Endothelial cell of umbilical vein (primary cell): Measurements from ENCODE around the gene ZFAND5. TPM values are rescaled to one million over a fixed set of nuclear protein-coding genes. Genes with fewer than 3 reads are reported as not detected.

Experiments used
- BruUV-seq: library from RNA; stranded (reverse); fragments of 400-500 nt; replicated peaks from 2 replicates; lab custom pipeline; 2021; lab: Mats Ljungman, UMichigan
- CTCF ChIA-PET: fragments of 300-600, 350-600 bp; sonication (Branson Sonifier 250); formaldehyde crosslinking; loops from one replicate; lab custom pipeline; 2021; ENCODE audit warnings: antibody characterized with exemption, inconsistent platforms; lab: Charles Lee
- POLR2A ChIA-PET: fragments of 300-600, 350-600 bp; sonication (Branson Sonifier 250); formaldehyde crosslinking; loops from one replicate; lab custom pipeline; 2021; ENCODE audit warnings: antibody characterized with exemption, inconsistent platforms; lab: Charles Lee
- DNase-seq: peaks from one replicate; pipeline ENCODE4 v3.0.0-alpha.2; 2011; ENCODE audit warnings: low read depth, low spot score
- FAIRE-seq: peaks from 2 replicates; lab custom pipeline; 2011; peaks lifted over from hg19 to GRCh38; lab: Jason Lieb, UNC
- H2AFZ ChIP-seq: 2 replicates; pipeline ENCODE4 v1.6.0; 2012; ENCODE audit warnings: low read depth, low read length, control low read depth, inconsistent platforms
- H3K27ac ChIP-seq: 2 replicates; pipeline ENCODE4 v1.5.1; 2011; ENCODE audit warnings: low read depth, mild to moderate bottlenecking, control low read depth, low read length, moderate library complexity; ENCODE audit not compliant: insufficient read depth
- H3K27me3 ChIP-seq, 2 experiments: 2 replicates each; pipeline versions ENCODE4 v1.6.0 to v1.6.1; 2011; ENCODE audit warnings: low read length in 2 of 2, mixed read lengths in 1 of 2; ENCODE audit not compliant: control insufficient read depth in 2 of 2, insufficient read depth in 2 of 2
- H3K36me3 ChIP-seq, 2 experiments: 2 replicates in 1 of 2; 3 replicates in 1 of 2; pipeline ENCODE4 v1.5.1; 2011; ENCODE audit warnings: low read length in 2 of 2, mild to moderate bottlenecking in 1 of 2, moderate library complexity in 1 of 2; ENCODE audit not compliant: control insufficient read depth in 2 of 2, insufficient read depth in 2 of 2; ENCODE audit errors: extremely low read depth in 1 of 2
- H3K4me1 ChIP-seq: 3 replicates; pipeline ENCODE4 v1.5.1; 2011; ENCODE audit warnings: mild to moderate bottlenecking, low read length; ENCODE audit not compliant: control insufficient read depth, insufficient read depth; ENCODE audit errors: extremely low read depth
- H3K4me2 ChIP-seq: 2 replicates; pipeline ENCODE4 v1.6.1; 2011; ENCODE audit warnings: low read length, control low read depth, mixed read lengths; ENCODE audit not compliant: insufficient read depth
- H3K4me3 ChIP-seq, 3 experiments: fragments of 200-600 bp in 1 of 3; sonication (generic), shearing (Covaris generic) in 1 of 3; replicated peaks in 1 of 3; 2 replicates each; pipeline ENCODE4 v1.5.1; 2011 to 2016; ENCODE audit warnings: control low read depth in 3 of 3, low read length in 3 of 3, mild to moderate bottlenecking in 2 of 3, inconsistent platforms in 1 of 3, low read depth in 1 of 3, moderate library complexity in 1 of 3; ENCODE audit not compliant: insufficient read depth in 1 of 3
- H3K79me2 ChIP-seq: 2 replicates; pipeline ENCODE4 v1.6.0; 2012; ENCODE audit warnings: low read length, inconsistent platforms; ENCODE audit not compliant: control insufficient read depth, insufficient read depth
- H3K9ac ChIP-seq: replicated peaks from 2 replicates; pipeline ENCODE3; 2011; ENCODE audit warnings: low read length, control low read depth; ENCODE audit not compliant: insufficient read depth; ENCODE audit errors: extremely low read depth
- H3K9me1 ChIP-seq: replicated peaks from 3 replicates; pipeline ENCODE4 v1.6.0; 2011; ENCODE audit warnings: mild to moderate bottlenecking, low read length; ENCODE audit not compliant: control insufficient read depth, insufficient read depth; ENCODE audit errors: extremely low read depth
- H3K9me3 ChIP-seq: replicated peaks from 2 replicates; pipeline ENCODE4 v1.5.1; 2012; ENCODE audit warnings: low read length, inconsistent platforms; ENCODE audit not compliant: control insufficient read depth, insufficient read depth
- H4K20me1 ChIP-seq: replicated peaks from 2 replicates; pipeline ENCODE3; 2011; ENCODE audit warnings: mild to moderate bottlenecking, low read length; ENCODE audit not compliant: control insufficient read depth, insufficient read depth; ENCODE audit errors: extremely low read depth
- CTCF ChIP-seq, 2 donors: IDR thresholded peaks; 1 replicate in 1 of 2; 2 replicates in 1 of 2; pipeline ENCODE4 v1.5.1; 2011; ENCODE audit warnings: low read length in 2 of 2, mild to moderate bottlenecking in 2 of 2, moderate library complexity in 2 of 2, control low read depth in 1 of 2, inconsistent platforms in 1 of 2, low read depth in 1 of 2; ENCODE audit not compliant: insufficient read depth in 1 of 2; ENCODE audit errors: extremely low read depth in 1 of 2
- EZH2 ChIP-seq: IDR thresholded peaks from 2 replicates; pipeline ENCODE4 v1.6.1; 2012; ENCODE audit warnings: borderline replicate concordance, low read depth, mild to moderate bottlenecking, moderate library complexity, low read length, inconsistent platforms; ENCODE audit not compliant: severe bottlenecking
- FOS ChIP-seq: IDR thresholded peaks from 2 replicates; pipeline ENCODE4 v1.6.1; 2011; ENCODE audit warnings: mild to moderate bottlenecking, low read length, moderate library complexity, borderline replicate concordance; ENCODE audit not compliant: insufficient read depth
- GATA2 ChIP-seq: IDR thresholded peaks from 2 replicates; pipeline ENCODE4 v1.7.0; 2011; ENCODE audit warnings: low read depth, mild to moderate bottlenecking, moderate library complexity, mixed read lengths, low read length; ENCODE audit not compliant: insufficient read length, insufficient read depth
- JUN ChIP-seq: IDR thresholded peaks from 2 replicates; pipeline ENCODE4 v1.6.1; 2011; ENCODE audit warnings: borderline replicate concordance, low read depth; ENCODE audit not compliant: insufficient read length, insufficient read depth
- MAX ChIP-seq: IDR thresholded peaks from 2 replicates; pipeline ENCODE4 v1.6.1; 2011; ENCODE audit not compliant: insufficient read depth, insufficient read length
- MYC ChIP-seq: IDR thresholded peaks from one replicate; pipeline ENCODE4 v1.6.1; 2011; ENCODE audit warnings: mild to moderate bottlenecking, low read depth, low read length
- POLR2A ChIP-seq: IDR thresholded peaks from 2 replicates; pipeline ENCODE4 v1.6.1; 2012; ENCODE audit warnings: low read depth, mild to moderate bottlenecking, control low read depth, low read length
- POLR2AphosphoS5 ChIP-seq: IDR thresholded peaks from 2 replicates; pipeline ENCODE4 v1.6.1; 2012; ENCODE audit warnings: low read depth, mild to moderate bottlenecking, control low read depth, low read length, moderate library complexity; ENCODE audit not compliant: insufficient read depth
- dilution Hi-C: fragments of 300-500 bp; cut with MboI; formaldehyde crosslinking; loops from one replicate; pipeline ENCODE4 v1.15.0; 2019; ENCODE audit warnings: low sequenced_read_pairs; ENCODE audit not compliant: extremely low pct_ligation_motif_present
- intact Hi-C: fragments of 100-400 bp; cut with micrococcal nuclease; formaldehyde crosslinking; loops from one replicate; pipeline ENCODE4 v1.10.0; 2022
- polyA plus RNA-seq, 4 experiments: library from polyadenylated mRNA; depleted of rRNA in 3 of 4; stranded (reverse) in 3 of 4; unstranded in 1 of 4; fragments of >200 nt; gene quantifications; 2 replicates each; pipeline versions ENCODE4 v1.2.1 to v1.2.3, GENCODE V29; 2011 to 2012; ENCODE audit warnings: missing spikeins in 1 of 4
- total RNA-seq: library from RNA; stranded (reverse); gene quantifications from 2 replicates; pipeline ENCODE4 v1.2.3, GENCODE V29; 2021

The ZFAND5 gene
- total and polyA plus RNA-seq, 2 donors (not counting 3 experiments of a cell fraction or from before 2014, with no cell fraction given) = 63.7 to 176 TPM

- POLR2A ChIA-PET = no interaction called here
- H3K36me3 ChIP-seq = no peaks in the 10 kb centered on the region
- no peaks in the 10 kb centered on the region for H3K9me3 ChIP-seq
- no peak overlapping the region for H3K27ac ChIP-seq
- H3K4me2 ChIP-seq = no peak overlapping the region
- no TSS peak for BruUV-seq
- no peaks in the 10 kb centered on the region for H4K20me1 ChIP-seq
- CTCF ChIA-PET = no interaction called here
- dilution Hi-C loops (no loop called here), intact Hi-C loops (no loop called here)
- H3K9ac ChIP-seq = no peak overlapping the region
- H3K4me3 ChIP-seq = no peak overlapping the region
- H3K9me1 ChIP-seq = no peaks in the 10 kb centered on the region
- DNase-seq = no peak
- no peak for FAIRE-seq
- no peaks in the 10 kb centered on the region for H3K27me3 ChIP-seq
- no peak overlapping the region for H2AFZ ChIP-seq
- no peaks in the 10 kb centered on the region for H3K4me1 ChIP-seq
- TF ChIP-seq CTCF (IDR thresholded peaks at IDR 0.05; ENCODE audit: extremely low read depth in 1 of 2, insufficient read depth in 1 of 2, low read depth in 1 of 2, low read length in 2 of 2) (no peak), EZH2 (no peak), JUN (no peak), MYC (no peak), POLR2AphosphoS5 (no peak), MAX (no peak), FOS (no peak), POLR2A (no peak), GATA2 (no peak)
- H3K79me2 ChIP-seq = no peaks in the 10 kb centered on the region
Measured at GRCh38 chr9:72377041-72377440, 12.0 kb upstream of the ZFAND5 start.
